Mucosa of descending colon (tissue), 3 donors: ENCODE measurements around the gene RGS6. TPM values are rescaled to one million over a fixed set of nuclear protein-coding genes. Genes with fewer than 3 reads are reported as not detected.

ENCODE experiments used
- ATAC-seq: fragments of 200-7000 bp; cut with Tn5 transposase; one replicate; pipeline ENCODE4 v1.9.1; 2020; ENCODE audit warnings: mild to moderate bottlenecking, moderate library complexity
- DNase-seq, 3 donors: peaks; one replicate each; pipeline ENCODE4 v3.0.0-alpha.2; 2020
- H3K36me3 ChIP-seq: fragments of 200-600 bp; one replicate; pipeline ENCODE4 v1.8.0; 2021; ENCODE audit warnings: low read depth, mild to moderate bottlenecking
- H3K4me1 ChIP-seq: fragments of 200-600 bp; one replicate; pipeline ENCODE4 v1.8.0; 2021; ENCODE audit warnings: low read depth, mild to moderate bottlenecking
- H3K4me3 ChIP-seq: fragments of 200-600 bp; one replicate; pipeline ENCODE4 v1.8.0; 2021; ENCODE audit warnings: mild to moderate bottlenecking
- H3K9me3 ChIP-seq: fragments of 200-600 bp; one replicate; pipeline ENCODE4 v1.8.0; 2021; ENCODE audit warnings: mild to moderate bottlenecking
- intact Hi-C, 2 donors: fragments of 100-400 bp; cut with DNase I in 1 of 2; cut with micrococcal nuclease in 1 of 2; formaldehyde crosslinking; loops; one replicate each; pipeline versions ENCODE4 v1.11.0 to v1.11.1; 2022; cut with DNase I, micrococcal nuclease
- total RNA-seq, 3 donors: library from RNA; stranded (reverse); fragmentation: NEBNext Ultra II Directional in 2 of 3; extraction: Animal tissue kit (Norgen Biotek cat#: 25700) in 2 of 3; gene quantifications; one replicate each; pipeline versions ENCODE4 v1.2.1 to v1.2.4, GENCODE V29; 2021 to 2023
- TF ChIP-seq, protein P1 (sequence below): fragments of 200-600 bp; IDR thresholded peaks from one replicate; pipeline ENCODE4 v1.8.0; 2022; ENCODE audit warnings: antibody characterized with exemption, mild to moderate bottlenecking
- donor health status: DM: no; HTN: no; CAD: no; lungs with moderate emphysema.
- donor health status: DM: no; HTN: no; CAD: no.
- donor health status: DM: no; HTN: yes; CAD: no.

RGS6 gene
- total RNA-seq, 3 donors from 2014 or later = 0.66 to 2.5 (median 0.94) TPM

DNA sequence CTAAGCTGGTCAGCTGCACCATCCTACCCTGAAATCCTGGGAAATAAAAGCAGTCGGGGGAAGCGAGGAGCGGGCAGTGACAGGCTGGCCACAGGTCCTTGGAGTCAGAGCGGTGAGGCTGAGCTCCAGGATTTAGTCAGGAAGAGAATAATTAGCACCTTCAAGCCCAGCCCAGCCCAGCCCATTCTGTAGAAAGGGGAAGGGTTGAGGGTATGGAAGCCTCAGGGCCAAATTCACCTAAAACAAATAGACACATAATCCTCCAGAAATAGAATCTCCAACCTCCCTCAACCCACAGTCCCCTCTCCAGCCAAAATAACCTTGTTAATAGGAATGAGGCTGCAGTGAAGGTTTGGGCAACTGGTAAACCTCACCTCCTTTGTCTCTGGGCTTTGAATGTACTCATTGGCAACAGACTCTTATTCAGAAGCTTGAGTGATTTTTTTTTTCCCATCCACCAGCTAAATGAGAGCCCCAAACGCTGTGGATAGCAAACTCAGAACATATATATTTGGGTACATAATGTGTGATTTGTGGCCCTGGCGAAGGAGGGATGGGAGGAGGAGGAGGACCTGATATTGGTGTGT lies 627.5 kb downstream of the RGS6 start:
- no peaks in the 10 kb centered on the region for H3K36me3 ChIP-seq
- intact Hi-C loops = no loop called here
- no peaks in the 10 kb centered on the region for H3K4me1 ChIP-seq
- ATAC-seq (no peak), DNase-seq (no peak)
- TF ChIP-seq, protein P1, sequence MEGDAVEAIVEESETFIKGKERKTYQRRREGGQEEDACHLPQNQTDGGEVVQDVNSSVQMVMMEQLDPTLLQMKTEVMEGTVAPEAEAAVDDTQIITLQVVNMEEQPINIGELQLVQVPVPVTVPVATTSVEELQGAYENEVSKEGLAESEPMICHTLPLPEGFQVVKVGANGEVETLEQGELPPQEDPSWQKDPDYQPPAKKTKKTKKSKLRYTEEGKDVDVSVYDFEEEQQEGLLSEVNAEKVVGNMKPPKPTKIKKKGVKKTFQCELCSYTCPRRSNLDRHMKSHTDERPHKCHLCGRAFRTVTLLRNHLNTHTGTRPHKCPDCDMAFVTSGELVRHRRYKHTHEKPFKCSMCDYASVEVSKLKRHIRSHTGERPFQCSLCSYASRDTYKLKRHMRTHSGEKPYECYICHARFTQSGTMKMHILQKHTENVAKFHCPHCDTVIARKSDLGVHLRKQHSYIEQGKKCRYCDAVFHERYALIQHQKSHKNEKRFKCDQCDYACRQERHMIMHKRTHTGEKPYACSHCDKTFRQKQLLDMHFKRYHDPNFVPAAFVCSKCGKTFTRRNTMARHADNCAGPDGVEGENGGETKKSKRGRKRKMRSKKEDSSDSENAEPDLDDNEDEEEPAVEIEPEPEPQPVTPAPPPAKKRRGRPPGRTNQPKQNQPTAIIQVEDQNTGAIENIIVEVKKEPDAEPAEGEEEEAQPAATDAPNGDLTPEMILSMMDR = no peak
- H3K9me3 ChIP-seq = no peaks in the 10 kb centered on the region
- no peak overlapping the region for H3K4me3 ChIP-seq

DNA sequence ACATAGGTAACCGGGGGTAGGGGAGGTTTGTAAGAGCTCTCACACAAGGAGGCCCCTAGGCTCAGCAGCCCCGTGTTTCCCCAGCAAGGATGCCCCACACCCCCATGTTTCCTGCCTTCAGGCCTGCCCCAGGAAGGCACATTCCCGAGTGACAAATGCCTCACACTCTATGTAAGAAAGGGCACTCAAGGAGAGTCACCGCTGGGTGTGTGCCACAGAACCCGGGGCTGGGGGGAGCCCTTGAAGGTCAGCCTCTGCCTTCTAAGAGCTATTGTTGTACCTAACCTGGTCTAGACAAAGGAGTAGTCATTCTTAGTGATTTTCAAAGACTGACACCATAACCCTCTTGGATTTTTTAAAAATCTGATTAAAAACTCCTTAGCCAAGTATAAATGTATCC lies 628.1 kb downstream of the RGS6 start:
- ATAC-seq (no peak), DNase-seq (no peak)
- TF ChIP-seq, protein P1 = no peak
- Histone ChIP-seq H3K9me3 (no peaks in the 10 kb centered on the region), H3K4me1 (no peaks in the 10 kb centered on the region), H3K4me3 (no peak overlapping the region), H3K36me3 (no peaks in the 10 kb centered on the region)
- intact Hi-C loops = no loop called here

DNA sequence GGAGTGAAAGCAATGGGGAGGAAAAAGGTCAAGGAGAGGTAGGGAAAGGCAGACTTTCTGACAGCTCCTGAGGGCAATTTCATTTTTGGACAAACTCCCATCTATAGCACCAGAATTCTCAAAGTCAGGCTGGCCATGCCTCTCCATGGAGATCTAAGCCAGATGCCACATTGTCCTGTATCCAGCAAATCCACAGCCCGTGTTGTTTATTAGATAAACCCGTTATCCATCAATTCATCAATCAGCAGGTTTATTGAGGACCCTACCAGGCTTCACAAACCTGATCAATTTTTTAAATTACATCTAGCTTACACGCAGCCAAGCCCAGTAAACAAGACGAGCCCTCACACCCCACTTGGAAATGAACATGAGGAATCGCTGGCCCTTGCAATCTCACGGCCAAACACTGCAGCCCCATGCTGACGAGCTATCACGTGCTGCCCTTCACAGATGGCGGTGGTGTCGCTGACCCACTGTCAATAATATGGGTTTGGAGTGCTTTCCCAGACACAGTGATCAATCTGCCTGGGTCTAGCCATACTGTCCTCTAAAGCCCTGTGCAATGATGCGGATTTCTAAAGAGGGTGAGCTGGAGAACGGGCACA lies 628.8 kb downstream of the RGS6 start:
- intact Hi-C loops = no loop called here
- H3K4me3 ChIP-seq = no peak overlapping the region
- no peaks in the 10 kb centered on the region for H3K4me1 ChIP-seq
- H3K36me3 ChIP-seq = no peaks in the 10 kb centered on the region
- TF ChIP-seq, protein P1 = no peak
- no peak for ATAC-seq
- H3K9me3 ChIP-seq = no peaks in the 10 kb centered on the region
- no peak for DNase-seq

DNA sequence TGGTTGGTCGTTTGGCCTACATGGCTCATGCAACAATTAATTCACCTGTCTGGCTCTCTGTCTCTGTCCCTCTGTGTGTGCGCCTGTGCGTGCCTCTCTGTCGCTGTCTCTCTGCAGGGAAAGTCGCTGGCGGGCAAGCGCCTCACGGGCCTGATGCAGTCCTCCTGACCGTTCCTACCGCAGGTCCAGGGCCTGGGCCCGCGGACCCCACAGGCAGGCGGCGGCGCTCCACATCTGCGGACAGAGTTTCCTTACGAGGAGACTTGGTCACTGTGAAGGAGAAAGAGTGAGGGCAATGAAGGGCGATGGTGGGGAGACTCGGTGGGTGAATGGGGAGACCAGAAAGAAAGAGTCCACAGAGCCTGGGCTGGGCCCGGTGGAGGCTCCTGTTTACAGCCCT lies 630.1 kb downstream of the RGS6 start:
- ATAC-seq (no peak), DNase-seq (no peak)
- intact Hi-C loops = no loop called here
- Histone ChIP-seq H3K36me3 (no peaks in the 10 kb centered on the region), H3K4me3 (no peak overlapping the region), H3K9me3 (no peaks in the 10 kb centered on the region), H3K4me1 (no peaks in the 10 kb centered on the region)
- TF ChIP-seq, protein P1 = no peak

DNA sequence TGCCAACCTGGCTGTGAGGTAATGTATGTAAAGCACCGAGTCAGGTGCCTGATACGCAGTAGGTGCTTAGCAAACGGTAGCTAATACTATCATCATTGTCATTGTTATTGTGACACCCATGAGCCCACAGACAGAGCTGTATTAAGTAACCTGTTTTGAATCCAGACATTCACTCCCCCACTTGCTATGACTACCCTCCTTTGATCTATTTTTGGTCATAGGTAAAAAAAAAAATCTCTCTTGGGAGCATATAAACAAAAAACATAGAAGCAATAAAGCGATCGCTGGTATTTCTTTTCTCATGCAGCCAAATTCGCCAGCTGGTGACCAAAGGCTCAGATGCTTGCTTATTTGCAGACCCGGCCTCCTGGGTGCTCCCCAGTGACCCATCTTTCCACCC lies 631.4 kb downstream of the RGS6 start:
- Histone ChIP-seq H3K4me3 (no peak overlapping the region), H3K4me1 (no peaks in the 10 kb centered on the region), H3K36me3 (no peaks in the 10 kb centered on the region), H3K9me3 (no peaks in the 10 kb centered on the region)
- TF ChIP-seq, protein P1 = no peak
- intact Hi-C loops = no loop called here
- ATAC-seq (no peak), DNase-seq (no peak)
